Adrenal gland (tissue), 12 donors: ENCODE data around the gene PAPOLB. TPM values are rescaled to one million over a fixed set of nuclear protein-coding genes. Genes with fewer than 3 reads are reported as not detected.

ENCODE experiments used
- DNase-seq, 7 donors: peaks; one replicate each; pipeline ENCODE4 v3.0.0-alpha.2; 2019 to 2020
- H3K27ac ChIP-seq, 5 donors: fragments of 200-600 bp; sonication (generic) in 4 of 5; 1 replicate in 3 of 5; 2 replicates in 2 of 5; pipeline versions ENCODE4 v1.5.1 to v1.8.0; 2016 to 2020; ENCODE audit warnings: mild to moderate bottlenecking in 1 of 5
- H3K27me3 ChIP-seq: fragments of 200-600 bp; 2 replicates; pipeline ENCODE4 v1.8.0; 2021
- H3K36me3 ChIP-seq, 2 donors: fragments of 200-600 bp; replicated peaks in 1 of 2; 1 replicate in 1 of 2; 2 replicates in 1 of 2; pipeline versions ENCODE4 v1.5.1 to v1.8.0; 2018 to 2022
- H3K4me1 ChIP-seq, 2 donors: fragments of 200-600 bp; replicated peaks in 1 of 2; 1 replicate in 1 of 2; 2 replicates in 1 of 2; pipeline versions ENCODE4 v1.5.1 to v1.8.0; 2018 to 2021
- H3K4me3 ChIP-seq, 4 donors: fragments of 200-600 bp; sonication (generic) in 3 of 4; one replicate each; pipeline ENCODE4 v1.5.1; 2016 to 2018
- H3K9me3 ChIP-seq, 3 donors: fragments of 200-600 bp; sonication (generic) in 1 of 3; replicated peaks in 1 of 3; 1 replicate in 2 of 3; 2 replicates in 1 of 3; pipeline versions ENCODE4 v1.5.1 to v1.8.0; 2016 to 2021
- CTCF ChIP-seq, 6 experiments: fragments of 450-650 bp in 4 of 6; fragments of 200-600 bp in 2 of 6; sonication (generic) in 1 of 6; IDR thresholded peaks; 1 replicate in 5 of 6; 2 replicates in 1 of 6; pipeline versions ENCODE4 v1.5.1 to v1.8.0; 2016 to 2021; ENCODE audit warnings: antibody characterized with exemption in 6 of 6, mild to moderate bottlenecking in 2 of 6, moderate library complexity in 1 of 6
- POLR2A ChIP-seq, 2 donors: fragments of 450-650 bp; IDR thresholded peaks; one replicate each; pipeline ENCODE4 v1.6.1; 2017; ENCODE audit warnings: antibody characterized with exemption in 2 of 2, mild to moderate bottlenecking in 2 of 2, moderate library complexity in 1 of 2
- WGBS, 4 donors: extraction: QIAGEN DNeasy Blood & Tissue Kit in 2 of 4; methylation state at CpG; one replicate each; pipeline versions ENCODE4 v1.1.5 to v1.1.7; 2013 to 2017; 5-methylcytosine and 5-hydroxymethylcytosine counted together
- intact Hi-C, 2 donors: fragments of 100-400 bp; cut with DNase I; formaldehyde crosslinking; loops; one replicate each; pipeline versions ENCODE4 v1.14.1 to v1.15.0; 2022 to 2023
- polyA plus RNA-seq, 3 donors: library from polyadenylated mRNA; stranded (reverse); fragments of 200-250 nt in 2 of 3; fragments of 350-450 nt in 1 of 3; fragmentation: Illumina TruSeq in 1 of 3; extraction: RNeasy Lipid Tissue Mini Kit (QIAGEN cat#74804) in 1 of 3; gene quantifications; one replicate each; pipeline ENCODE4 v1.2.3, GENCODE V29; 2013 to 2014
- total RNA-seq, 9 donors: library from RNA; depleted of rRNA in 4 of 9; stranded (reverse); fragments of >200 nt in 4 of 9; fragments of 120-200 nt in 1 of 9; fragmentation: NEBNext Ultra II Directional in 1 of 9; extraction: Animal tissue kit (Norgen Biotek cat#: 25700) in 1 of 9; gene quantifications; one replicate each; pipeline versions ENCODE4 v1.1.0 to v1.2.4, GENCODE V29; 2013 to 2023
- donor health status: healthy with polysubstance abuse.
- donor health status: Bipolar disorder and iron deficiency.
- donor health status: DM: yes; HTN: yes; CAD: no.
- donor health status: DM: no; HTN: no; CAD: no.
- donor health status: DM: no; HTN: no; CAD: no.
- donor health status: DM: yes; HTN: yes; CAD: no.

PAPOLB gene
- total and polyA plus RNA-seq, 12 donors, result 0.04 to 0.11 (median 0.08) TPM; not detected in 9

- Histone ChIP-seq H3K27ac (no peak overlapping the region), H3K4me3 (no peak overlapping the region), H3K36me3 (no peaks in the 10 kb centered on the region), H3K27me3 (no peaks in the 10 kb centered on the region), H3K4me1 (no peaks in the 10 kb centered on the region), H3K9me3 (no peaks in the 10 kb centered on the region)
- 28 to 39% (median 35%) methylated on average over 4 of the region's 4 CpGs for WGBS, 4 donors
- TF ChIP-seq CTCF (IDR thresholded peaks at IDR 0.05) (peak in 4 of 6 experiments; percentile 25 to 30 (median 28)), POLR2A (IDR thresholded peaks at IDR 0.05) (no peak)
- peak in 2 of 7 donors; percentile 30 to 64 for DNase-seq
- intact Hi-C loops, result no loop called here
Observed at GRCh38 chr7:4849390-4849789, 12.4 kb downstream of the PAPOLB start.

GRCh38 chr7:4845740-4846142 is 16.1 kb downstream of the PAPOLB start:
- H3K4me3 ChIP-seq, result no peak overlapping the region
- 28 to 40% (median 32%) methylated on average over 14 to 18 of the region's 18 CpGs for WGBS, 4 donors
- DNase-seq, result peak in 1 of 7 donors; percentile 67

GRCh38 chr7:4842319-4843064 is 19.3 kb downstream of the PAPOLB start:
- Histone ChIP-seq H3K4me1 (no peaks in the 10 kb centered on the region), H3K9me3 (no peaks in the 10 kb centered on the region), H3K36me3 (no peaks in the 10 kb centered on the region), H3K4me3 (no peak overlapping the region), H3K27me3 (no peaks in the 10 kb centered on the region), H3K27ac (peak overlapping the region in 1 of 5 donors; percentile 32)
- intact Hi-C loops, result no loop called here
- peak in 1 of 7 donors; percentile 46 for DNase-seq
- WGBS, 4 donors, result 48 to 66% (median 62%) methylated on average over 15 to 22 of the region's 22 CpGs
- TF ChIP-seq POLR2A (IDR thresholded peaks at IDR 0.05), result no peak
- no peak for TF ChIP-seq CTCF (IDR thresholded peaks at IDR 0.05)

More at GRCh38 chr7:4845740-4846142, 16.1 kb downstream of the PAPOLB start:
- H3K9me3 ChIP-seq, result no peaks in the 10 kb centered on the region
- H3K27me3 ChIP-seq, result no peaks in the 10 kb centered on the region
- no peak overlapping the region for H3K27ac ChIP-seq
- H3K4me1 ChIP-seq, result no peaks in the 10 kb centered on the region
- no peak for TF ChIP-seq POLR2A (IDR thresholded peaks at IDR 0.05)
- peak in 2 of 6 experiments; percentile 15 to 24 for TF ChIP-seq CTCF (IDR thresholded peaks at IDR 0.05)
- intact Hi-C loops, result no loop called here
- no peaks in the 10 kb centered on the region for H3K36me3 ChIP-seq

GRCh38 chr7:4841836-4842235 is 20.0 kb downstream of the PAPOLB start:
- no peaks in the 10 kb centered on the region for H3K27me3 ChIP-seq
- no peak overlapping the region for H3K4me3 ChIP-seq
- intact Hi-C loops, result no loop called here
- H3K9me3 ChIP-seq, result no peaks in the 10 kb centered on the region
- H3K36me3 ChIP-seq, result no peaks in the 10 kb centered on the region
- 89 to 94% (median 94%) methylated on average over 13 of the region's 13 CpGs for WGBS, 4 donors
- no peak for DNase-seq
- peak overlapping the region in 1 of 5 donors; percentile 32 for H3K27ac ChIP-seq
- TF ChIP-seq POLR2A (IDR thresholded peaks at IDR 0.05) (no peak), CTCF (IDR thresholded peaks at IDR 0.05) (no peak)
- H3K4me1 ChIP-seq, result no peaks in the 10 kb centered on the region
